B cell (primary cell): ENCODE results near the gene PRICKLE3. TPM values are rescaled to one million over a fixed set of nuclear protein-coding genes. Genes with fewer than 3 reads are reported as not detected.

Source experiments
- ATAC-seq: fragments of 200-7000 bp; cut with Tn5 transposase; one replicate; pipeline ENCODE4 v1.10.0; 2021; ENCODE audit warnings: low read depth, mild to moderate bottlenecking, moderate number of reproducible peaks, moderate library complexity
- CTCF ChIA-PET: fragments of 350-600 bp; sonication (Branson Sonifier 250); formaldehyde crosslinking; loops from one replicate; lab custom pipeline; 2021; ENCODE audit warnings: antibody characterized with exemption, inconsistent platforms; lab: Charles Lee
- POLR2A ChIA-PET: fragments of 350-600 bp; sonication (Branson Sonifier 250); formaldehyde crosslinking; loops from one replicate; lab custom pipeline; 2021; ENCODE audit warnings: antibody characterized with exemption; lab: Charles Lee
- DNase-seq: peaks from one replicate; pipeline ENCODE4 v3.0.0; 2013
- H2AFZ ChIP-seq: 2 replicates; pipeline ENCODE4 v1.6.1; 2012; ENCODE audit warnings: mild to moderate bottlenecking, low read depth, low read length; ENCODE audit not compliant: insufficient read depth, poor library complexity, severe bottlenecking
- H3K27ac ChIP-seq, 2 donors: 1 replicate in 1 of 2; 2 replicates in 1 of 2; pipeline ENCODE4 v1.5.1; 2012 to 2013; ENCODE audit warnings: low read length in 2 of 2, mild to moderate bottlenecking in 2 of 2, moderate library complexity in 1 of 2
- H3K27me3 ChIP-seq, 4 experiments: fragments of 200-600 bp in 1 of 4; sonication (generic) in 1 of 4; replicated peaks in 1 of 4; 1 replicate in 2 of 4; 2 replicates in 2 of 4; pipeline versions ENCODE4 v1.6.1 to v1.7.0; 2013 to 2016; ENCODE audit warnings: low read length in 3 of 4, mild to moderate bottlenecking in 2 of 4, mixed read lengths in 1 of 4, moderate library complexity in 1 of 4; ENCODE audit not compliant: insufficient read depth in 4 of 4, control insufficient read depth in 3 of 4; ENCODE audit errors: control extremely low read depth in 1 of 4
- H3K36me3 ChIP-seq, 2 experiments: replicated peaks in 1 of 2; 1 replicate in 1 of 2; 2 replicates in 1 of 2; pipeline versions ENCODE4 v1.6.1 to v1.7.1; 2013; ENCODE audit warnings: low read length in 1 of 2; ENCODE audit not compliant: insufficient read depth in 2 of 2, control insufficient read depth in 1 of 2; ENCODE audit errors: control extremely low read depth in 1 of 2, extremely low read depth in 1 of 2
- H3K4me1 ChIP-seq, 2 donors: fragments of 200-600 bp in 1 of 2; sonication (generic) in 1 of 2; 1 replicate in 1 of 2; 2 replicates in 1 of 2; pipeline versions ENCODE4 v1.5.1 to v1.6.1; 2013 to 2017; ENCODE audit warnings: low read length in 2 of 2; ENCODE audit not compliant: control insufficient read depth in 2 of 2, insufficient read depth in 2 of 2
- H3K4me2 ChIP-seq: replicated peaks from 2 replicates; pipeline ENCODE3; 2012; ENCODE audit warnings: mild to moderate bottlenecking, low read depth, low read length; ENCODE audit not compliant: poor library complexity, severe bottlenecking
- H3K4me3 ChIP-seq, 5 experiments: fragments of 200-600 bp in 1 of 5; sonication (generic) in 1 of 5; 1 replicate in 3 of 5; 2 replicates in 2 of 5; pipeline versions ENCODE4 v1.5.1 to v1.7.0; 2011 to 2016; ENCODE audit warnings: low read length in 4 of 5, mild to moderate bottlenecking in 4 of 5, low read depth in 2 of 5, control low read depth in 1 of 5, moderate library complexity in 1 of 5; ENCODE audit not compliant: insufficient read depth in 1 of 5; ENCODE audit errors: control extremely low read depth in 1 of 5, extremely low read depth in 1 of 5
- H3K79me2 ChIP-seq: fragments of 200-600 bp; sonication (generic); one replicate; pipeline ENCODE4 v1.6.0; 2016; ENCODE audit warnings: low read length; ENCODE audit not compliant: control insufficient read depth, insufficient read depth
- H3K9ac ChIP-seq: fragments of 200-600 bp; sonication (generic); 2 replicates; pipeline ENCODE4 v1.6.1; 2017; ENCODE audit warnings: mild to moderate bottlenecking, low read length, moderate library complexity
- H3K9me3 ChIP-seq, 3 donors: one replicate each; pipeline versions ENCODE4 v1.6.1 to v1.7.1; 2013; ENCODE audit warnings: low read length in 2 of 3; ENCODE audit not compliant: control insufficient read depth in 2 of 3, insufficient read depth in 1 of 3; ENCODE audit errors: control extremely low read depth in 1 of 3
- H4K20me1 ChIP-seq: 2 replicates; pipeline ENCODE4 v1.6.0; 2012; ENCODE audit warnings: mild to moderate bottlenecking, low read length; ENCODE audit not compliant: insufficient read depth, control insufficient read depth, poor library complexity, severe bottlenecking
- H3K27ac Mint-ChIP-seq: one replicate; pipeline ENCODE4 v1.8.0; 2021; ENCODE audit warnings: mixed read lengths
- H3K27me3 Mint-ChIP-seq: one replicate; pipeline ENCODE4 v1.8.0; 2021; ENCODE audit warnings: mixed read lengths
- H3K4me1 Mint-ChIP-seq: one replicate; pipeline ENCODE4 v1.8.0; 2021; ENCODE audit warnings: mixed read lengths
- H3K4me3 Mint-ChIP-seq: one replicate; pipeline ENCODE4 v1.8.0; 2021; ENCODE audit warnings: mixed read lengths
- H3K9me3 Mint-ChIP-seq: one replicate; pipeline ENCODE4 v1.8.0; 2022; ENCODE audit warnings: mixed read lengths; ENCODE audit not compliant: insufficient read depth
- CTCF ChIP-seq: fragments of 200-600 bp; IDR thresholded peaks from one replicate; pipeline ENCODE4 v1.8.0; 2022; ENCODE audit warnings: antibody characterized with exemption, mild to moderate bottlenecking
- EZH2 ChIP-seq: IDR thresholded peaks from 2 replicates; pipeline ENCODE4 v1.6.1; 2012; ENCODE audit warnings: borderline replicate concordance, low read depth, mild to moderate bottlenecking, moderate library complexity, low read length; ENCODE audit not compliant: insufficient read depth, poor library complexity, severe bottlenecking
- WGBS: methylation state at CpG from one replicate; pipeline ENCODE4 v1.1.5; 2013; ENCODE audit warnings: missing lambda C conversion rate; ENCODE audit not compliant: insufficient coverage; 5-methylcytosine and 5-hydroxymethylcytosine counted together
- intact Hi-C: fragments of 100-400 bp; cut with micrococcal nuclease; formaldehyde crosslinking; loops from one replicate; pipeline ENCODE4 v1.10.0; 2022
- polyA plus RNA-seq: library from polyadenylated mRNA; depleted of rRNA; stranded (reverse); fragments of >200 nt; gene quantifications from 2 replicates; pipeline ENCODE4 v1.2.3, GENCODE V29; 2012
- total RNA-seq, 2 donors: library from RNA; stranded (reverse); fragments of 120-200 nt in 1 of 2; gene quantifications; 1 replicate in 1 of 2; 2 replicates in 1 of 2; pipeline versions ENCODE4 v1.2.3 to v1.2.4, GENCODE V29; 2013 to 2022

PRICKLE3 gene
- total and polyA plus RNA-seq, 2 donors (not counting 1 experiment from before 2014, with no cell fraction given), result 16.2 to 21.0 TPM

DNA sequence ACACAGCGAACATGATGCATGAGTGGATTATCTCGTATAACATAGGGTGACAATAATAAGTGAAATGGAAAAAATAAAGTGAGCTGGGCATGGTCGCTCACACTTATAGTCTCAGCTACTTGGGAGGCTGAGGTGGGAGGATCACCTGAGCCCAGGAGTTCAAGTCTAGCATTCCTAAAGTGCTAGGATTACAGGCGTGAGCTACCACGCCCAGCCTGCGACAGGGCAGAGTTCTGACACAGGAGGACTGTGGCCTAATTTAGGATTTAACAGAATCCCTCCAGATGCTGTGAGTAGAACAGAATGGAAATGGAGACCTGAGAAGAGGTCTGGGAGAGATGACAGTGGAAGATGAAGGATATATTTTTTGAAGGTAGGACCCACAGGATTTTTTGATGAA is 3.4 kb upstream of the PRICKLE3 start:
- peak overlapping the region in 1 of 2 donors; percentile 27 for H3K27ac ChIP-seq
- DNase-seq (no peak), ATAC-seq (no peak)
- 77% methylated on average over 3 of the region's 6 CpGs for WGBS
- H3K79me2 ChIP-seq, result peaks cover 7% of the 10 kb centered on the region
- H3K4me1 ChIP-seq, result peaks cover 6 to 29% of the 10 kb centered on the region in 2 donors
- H3K36me3 ChIP-seq, result no peaks in the 10 kb centered on the region
- peak overlapping the region; percentile 95 for H3K4me3 Mint-ChIP-seq
- ChIA-PET CTCF (interaction anchor here (0.9 to 1.6 kb wide), 3 partner anchors 17 to 34 kb away, joined by 4 read pairs; partner anchors contain the start of gene PLP2), POLR2A (interaction anchor here (0.6 to 3.0 kb wide), 4 partner anchors 18 to 133 kb away, joined by 3 to 13 read pairs (median 8); partner anchors contain the start of gene PLP2)
- no peaks in the 10 kb centered on the region for H4K20me1 ChIP-seq
- no peaks in the 10 kb centered on the region for H3K27me3 Mint-ChIP-seq
- H3K9ac ChIP-seq, result no peak overlapping the region
- TF ChIP-seq EZH2 (no peak), CTCF (no peak)
- H2AFZ ChIP-seq, result no peak overlapping the region
- peaks cover 0 to 3% (median 0%) of the 10 kb centered on the region in 3 donors for H3K9me3 ChIP-seq
- H3K4me1 Mint-ChIP-seq, result peaks cover 34% of the 10 kb centered on the region
- no peaks in the 10 kb centered on the region for H3K27me3 ChIP-seq
- peak overlapping the region; percentile 74 for H3K27ac Mint-ChIP-seq
- intact Hi-C loops, result loop anchor here (2.0 kb wide), 2 partner anchors 41 to 715 kb away; no protein-coding TSS in a partner anchor
- H3K4me3 ChIP-seq, result no peak overlapping the region
- no peaks in the 10 kb centered on the region for H3K9me3 Mint-ChIP-seq
- no peak overlapping the region for H3K4me2 ChIP-seq

GRCh38 chrX:49188468-49189076 is 2.4 kb upstream of the PRICKLE3 start:
- peaks cover 0 to 2% of the 10 kb centered on the region in 2 experiments for H3K36me3 ChIP-seq
- H3K79me2 ChIP-seq, result peaks cover 7% of the 10 kb centered on the region
- H3K27me3 ChIP-seq, result no peaks in the 10 kb centered on the region
- Mint-ChIP-seq H3K4me1 (peaks cover 31% of the 10 kb centered on the region), H3K27ac (peak overlapping the region; percentile 71), H3K9me3 (no peaks in the 10 kb centered on the region), H3K4me3 (no peak overlapping the region), H3K27me3 (no peaks in the 10 kb centered on the region)
- H3K9ac ChIP-seq, result no peak overlapping the region
- TF ChIP-seq CTCF, result no peak
- no peak for TF ChIP-seq EZH2
- H3K4me3 ChIP-seq, result no peak overlapping the region
- no peak for DNase-seq
- H3K9me3 ChIP-seq, result peaks cover 0 to 3% (median 0%) of the 10 kb centered on the region in 3 donors
- POLR2A ChIA-PET, result interaction anchor here (0.8 kb wide), 2 partner anchors 33 to 505 kb away, joined by 3 read pairs; partner anchors contain the start of gene WAS
- no peak overlapping the region for H2AFZ ChIP-seq
- no peaks in the 10 kb centered on the region for H4K20me1 ChIP-seq
- ATAC-seq, result no peak
- CTCF ChIA-PET, result interaction anchor here (1.4 kb wide), 1 partner anchor 22 kb away, joined by 4 read pairs; no protein-coding TSS in a partner anchor
- intact Hi-C loops, result no loop called here
- peaks cover 6 to 37% of the 10 kb centered on the region in 2 donors for H3K4me1 ChIP-seq
- H3K27ac ChIP-seq, result no peak overlapping the region
- 100% methylated on average over 1 of the region's 8 CpGs for WGBS
- H3K4me2 ChIP-seq, result no peak overlapping the region
